MV-4-11 (cell line): ENCODE data around the gene PPIF.

Experiments used
- DNase-seq: peaks from one replicate; lab custom pipeline; 2025; lab: John Stamatoyannopoulos, UW

Gene PPIF

DNA sequence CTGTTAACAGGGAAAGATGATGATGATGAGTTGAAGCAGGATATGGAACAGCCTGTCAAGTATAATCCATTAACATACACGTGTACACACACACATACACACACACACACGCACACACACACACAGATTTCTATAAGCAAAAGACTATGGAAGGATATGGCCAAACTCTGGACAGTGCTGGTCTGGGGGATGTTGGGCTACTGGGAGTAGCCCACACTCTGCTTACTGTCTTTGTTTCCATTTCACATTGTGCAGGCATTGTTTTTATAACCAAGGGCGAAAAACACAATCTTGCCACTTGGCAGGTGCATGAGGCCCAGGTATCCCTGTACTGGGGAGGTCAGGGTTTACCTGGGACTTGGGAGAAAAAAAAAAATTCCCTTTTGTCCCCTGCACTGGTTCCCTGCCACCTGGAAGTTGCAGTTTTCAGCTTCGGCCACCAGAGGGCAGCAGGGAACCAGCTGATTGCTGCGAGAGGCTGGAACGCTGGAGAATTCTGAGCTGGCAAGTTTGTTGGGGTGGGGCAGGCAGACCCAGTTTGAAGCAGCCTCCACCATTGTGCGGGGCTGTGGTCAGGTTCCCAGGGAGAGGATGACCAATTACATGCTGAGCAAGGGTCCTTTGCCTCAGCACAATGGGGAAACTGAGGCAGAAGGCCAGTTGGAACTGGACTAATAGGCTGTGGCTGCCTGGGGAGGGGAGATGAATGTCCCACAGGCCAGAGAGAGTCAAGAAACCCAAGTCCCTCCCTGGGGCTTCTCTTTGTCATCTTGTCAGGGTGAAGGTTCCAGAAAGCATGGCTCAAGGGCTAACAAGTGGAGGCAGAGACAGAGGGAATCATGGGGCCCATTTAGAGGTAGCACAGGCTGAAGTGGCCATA lies 27.3 kb downstream of the PPIF start:
- DNase-seq = peak; percentile 52

DNA sequence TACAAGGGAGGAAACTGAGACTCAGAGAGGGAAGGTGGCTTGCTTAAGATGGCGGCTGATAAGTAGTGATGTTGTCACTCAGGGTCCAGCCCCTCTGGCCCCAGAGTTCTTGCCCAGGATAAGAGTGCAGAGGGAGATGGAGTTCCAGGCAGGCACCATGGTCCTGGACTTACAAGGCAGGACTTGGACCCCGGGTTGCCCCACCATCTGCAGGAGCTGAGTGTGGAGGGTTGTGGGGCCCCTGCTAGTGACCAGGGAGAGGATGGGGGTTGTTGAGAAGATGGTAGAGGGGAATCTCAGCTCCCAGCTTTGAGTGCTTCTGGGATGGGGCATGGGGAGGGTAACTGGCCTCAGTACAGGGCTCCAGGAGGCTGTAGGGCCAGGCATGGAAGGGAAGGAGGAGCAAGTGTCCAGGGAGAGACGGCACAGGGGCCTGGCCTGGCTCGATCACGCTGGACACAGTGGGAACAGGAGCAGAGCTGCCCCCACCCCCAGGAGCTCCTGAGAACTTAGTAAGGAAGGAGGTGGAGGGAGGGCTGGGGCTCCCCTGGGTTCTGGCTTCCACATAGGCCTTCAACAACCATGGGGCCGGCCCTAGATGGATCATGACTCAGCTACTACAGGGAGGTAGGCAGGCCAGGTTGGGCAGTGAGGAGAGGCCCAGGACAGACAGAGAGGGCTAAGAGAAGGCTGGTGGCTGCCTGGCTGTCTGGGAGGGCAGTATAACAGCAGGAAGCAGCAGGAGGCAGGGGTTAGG lies 28.2 kb downstream of the PPIF start:
- DNase-seq = no peak

DNA sequence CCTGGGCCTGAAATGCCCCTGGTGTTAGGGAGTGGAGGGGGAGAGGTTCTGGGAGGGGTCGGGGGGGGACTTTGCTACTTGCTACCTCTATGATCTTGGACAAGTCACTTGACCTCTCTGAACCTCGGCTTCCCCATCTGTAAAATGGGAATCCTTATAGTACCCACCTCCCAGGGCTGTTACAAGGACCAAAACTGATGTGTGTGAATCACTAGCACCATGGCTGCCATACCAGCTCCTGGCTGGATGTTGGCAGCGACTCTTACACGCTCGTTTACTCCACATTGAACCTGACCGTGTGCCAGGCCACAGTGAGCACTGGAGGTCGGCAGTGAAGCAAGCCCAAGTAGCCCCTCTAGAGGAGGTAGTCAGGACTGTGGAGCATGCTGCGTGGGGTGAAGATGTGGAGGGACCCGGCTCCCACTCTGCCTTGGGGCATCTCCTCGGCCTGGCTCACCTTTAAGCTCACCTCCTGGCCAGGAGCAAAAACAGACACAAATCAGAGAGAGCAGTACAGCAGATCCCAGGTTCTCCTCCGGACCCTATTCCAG lies 28.9 kb downstream of the PPIF start:
- DNase-seq = no peak

DNA sequence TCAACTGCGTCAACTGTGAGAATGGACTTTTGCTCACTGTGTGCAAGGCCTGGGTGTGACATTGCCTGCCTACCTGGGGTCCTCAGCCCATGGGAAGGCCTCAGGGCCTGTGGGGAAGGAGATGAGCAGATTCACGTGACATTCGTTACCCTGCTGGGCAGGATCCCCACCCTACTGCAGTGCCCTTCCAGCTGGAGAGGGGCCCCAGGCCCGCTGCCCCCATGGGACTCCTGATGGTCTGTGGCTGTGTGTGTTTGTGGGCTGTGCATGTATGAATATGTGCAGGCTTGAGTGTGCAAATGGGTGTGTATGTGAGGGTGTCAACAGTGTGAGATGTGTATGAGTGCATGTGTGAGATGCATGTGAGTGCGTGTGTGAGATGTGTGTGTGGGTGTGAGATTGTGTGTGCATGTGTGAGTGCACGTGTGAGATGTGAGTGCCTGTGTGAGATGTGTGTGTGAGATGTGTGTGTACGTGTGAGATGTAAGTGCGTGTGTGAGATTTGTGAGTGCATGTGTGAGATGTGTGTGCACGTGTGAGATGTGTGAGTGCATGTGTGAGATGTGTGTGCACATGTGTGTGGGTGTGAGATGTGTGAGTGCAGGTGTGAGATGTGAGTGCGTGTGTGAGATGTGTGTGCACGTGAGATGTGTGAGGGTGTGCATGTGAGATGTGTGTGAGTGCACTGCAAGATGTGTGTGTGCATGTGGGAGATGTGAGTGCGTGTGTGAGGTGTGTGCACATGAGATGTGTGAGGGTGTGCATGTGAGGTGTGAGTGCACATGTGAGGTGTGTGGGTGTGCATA lies 29.7 kb downstream of the PPIF start:
- DNase-seq = no peak

DNA sequence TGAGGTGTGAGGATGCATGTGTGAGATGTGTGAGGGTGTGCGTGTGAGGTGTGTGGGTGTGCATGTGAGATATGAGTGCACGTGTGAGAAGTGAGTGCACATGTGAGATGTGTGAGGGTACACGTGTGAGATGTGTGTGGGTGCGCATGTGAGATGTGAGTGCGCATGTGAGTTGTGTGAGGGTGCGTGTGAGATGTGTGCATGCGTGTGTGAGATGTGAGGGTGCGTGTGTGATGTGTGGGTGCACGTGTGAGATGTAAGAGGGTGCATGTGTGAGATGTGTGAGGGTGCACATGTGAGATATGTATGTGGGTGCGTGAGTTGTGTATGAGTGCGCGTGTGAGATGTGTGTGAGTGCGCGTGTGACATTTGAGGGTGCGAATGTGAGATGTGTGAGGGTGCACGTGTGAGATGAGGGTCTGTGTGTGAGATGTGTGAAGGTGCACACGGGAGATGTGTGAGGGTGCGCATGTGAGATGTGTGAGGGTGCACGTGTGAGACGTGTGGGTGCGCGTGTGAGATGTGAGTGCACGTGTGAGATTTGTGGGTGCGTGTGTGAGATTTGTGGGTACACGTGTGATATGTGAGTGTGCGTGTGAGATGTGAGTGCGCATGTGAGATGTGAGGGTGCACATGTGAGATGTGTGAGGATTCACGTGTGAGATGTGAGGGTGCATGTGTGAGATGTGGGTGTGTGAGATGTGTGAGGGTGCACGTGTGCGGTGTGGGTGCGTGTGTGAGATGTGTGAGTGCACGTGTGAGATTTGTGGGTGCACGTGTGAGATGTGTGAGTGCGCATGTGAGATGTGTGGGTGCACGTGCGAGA lies 30.5 kb downstream of the PPIF start:
- no peak for DNase-seq

DNA sequence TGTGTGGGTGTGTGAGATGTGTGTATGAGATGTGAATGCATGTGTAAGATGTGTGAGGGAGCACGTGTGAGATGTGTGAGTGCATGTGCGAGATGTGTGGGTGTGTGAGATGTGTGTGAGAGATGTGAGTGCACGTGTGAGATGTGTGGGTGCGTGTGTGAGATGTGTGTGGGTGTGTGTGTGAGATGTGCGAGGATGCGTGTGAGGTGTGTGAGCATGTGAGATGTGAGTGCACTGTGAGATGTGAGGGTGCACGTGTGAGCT lies 31.0 kb downstream of the PPIF start:
- no peak for DNase-seq

DNA sequence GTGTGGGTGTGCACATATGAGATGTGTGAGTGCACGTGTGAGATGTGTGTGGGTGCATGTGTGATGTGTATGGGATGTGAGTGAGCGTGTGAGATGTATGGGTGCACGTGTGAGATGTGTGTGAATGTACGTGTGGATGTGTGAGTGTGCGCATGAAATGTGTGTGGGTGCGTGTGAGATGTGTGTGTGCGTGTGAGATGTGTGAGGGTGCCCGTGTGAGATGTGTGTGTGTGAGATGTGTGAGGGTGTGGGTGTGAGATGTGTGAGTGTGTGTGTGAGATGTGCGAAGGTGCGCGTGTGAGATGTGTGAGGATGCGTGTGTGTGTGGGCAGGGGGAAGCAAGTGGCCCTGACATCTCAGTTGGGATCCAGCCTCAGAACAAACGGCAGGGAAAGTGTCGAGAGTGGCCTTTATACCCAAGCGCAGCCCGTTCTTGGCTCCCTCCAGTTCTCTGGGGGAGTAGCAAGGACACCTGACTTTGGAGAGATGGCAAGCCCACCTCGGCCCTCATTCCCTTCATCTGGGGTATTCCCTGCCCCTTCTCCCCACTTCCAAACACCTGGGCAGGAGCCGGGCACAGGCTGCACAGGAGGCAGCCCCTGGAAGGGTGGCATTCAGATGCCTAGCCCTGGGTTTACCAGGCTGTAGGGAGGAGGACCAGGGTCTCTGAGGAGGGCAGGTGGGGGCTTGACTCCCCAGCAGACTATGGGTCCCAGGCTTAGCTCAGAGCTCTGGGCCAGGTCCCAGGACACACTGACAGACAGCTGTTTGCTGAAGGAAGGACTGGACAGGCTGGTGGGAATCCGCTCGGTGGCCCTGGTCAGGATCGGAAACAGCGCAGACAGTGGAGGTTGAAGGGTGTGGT lies 31.6 kb downstream of the PPIF start:
- DNase-seq = no peak

DNA sequence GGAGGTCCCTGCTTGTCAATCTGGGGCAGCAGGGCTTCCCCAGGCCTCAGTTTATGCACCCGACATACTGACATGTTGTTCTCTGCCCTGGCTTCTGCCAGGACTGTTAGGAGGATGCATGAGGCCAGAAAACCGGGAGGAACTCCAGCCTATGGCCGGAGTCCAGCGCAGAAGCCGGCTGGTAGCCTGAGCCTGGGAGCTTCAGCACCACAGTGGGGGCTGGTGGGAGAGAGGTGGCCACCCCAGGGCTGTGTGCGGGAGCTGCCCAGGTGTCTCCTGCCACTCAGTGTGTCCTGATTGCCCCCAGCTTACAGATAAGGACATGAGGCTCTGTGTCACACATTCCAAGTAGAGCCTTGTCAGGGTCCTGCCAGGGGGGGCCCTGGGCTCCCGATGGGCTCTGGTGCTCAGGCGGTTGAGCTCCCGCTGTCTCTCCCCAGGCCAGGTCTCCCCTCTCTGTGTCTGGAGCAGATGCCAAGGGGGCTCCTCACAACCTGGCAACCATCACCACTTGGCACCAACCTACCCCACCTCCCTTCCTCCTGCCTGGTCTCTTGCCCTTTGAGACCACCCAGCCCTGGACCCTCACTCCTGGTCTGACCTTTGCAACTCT lies 32.3 kb downstream of the PPIF start:
- DNase-seq = no peak

DNA sequence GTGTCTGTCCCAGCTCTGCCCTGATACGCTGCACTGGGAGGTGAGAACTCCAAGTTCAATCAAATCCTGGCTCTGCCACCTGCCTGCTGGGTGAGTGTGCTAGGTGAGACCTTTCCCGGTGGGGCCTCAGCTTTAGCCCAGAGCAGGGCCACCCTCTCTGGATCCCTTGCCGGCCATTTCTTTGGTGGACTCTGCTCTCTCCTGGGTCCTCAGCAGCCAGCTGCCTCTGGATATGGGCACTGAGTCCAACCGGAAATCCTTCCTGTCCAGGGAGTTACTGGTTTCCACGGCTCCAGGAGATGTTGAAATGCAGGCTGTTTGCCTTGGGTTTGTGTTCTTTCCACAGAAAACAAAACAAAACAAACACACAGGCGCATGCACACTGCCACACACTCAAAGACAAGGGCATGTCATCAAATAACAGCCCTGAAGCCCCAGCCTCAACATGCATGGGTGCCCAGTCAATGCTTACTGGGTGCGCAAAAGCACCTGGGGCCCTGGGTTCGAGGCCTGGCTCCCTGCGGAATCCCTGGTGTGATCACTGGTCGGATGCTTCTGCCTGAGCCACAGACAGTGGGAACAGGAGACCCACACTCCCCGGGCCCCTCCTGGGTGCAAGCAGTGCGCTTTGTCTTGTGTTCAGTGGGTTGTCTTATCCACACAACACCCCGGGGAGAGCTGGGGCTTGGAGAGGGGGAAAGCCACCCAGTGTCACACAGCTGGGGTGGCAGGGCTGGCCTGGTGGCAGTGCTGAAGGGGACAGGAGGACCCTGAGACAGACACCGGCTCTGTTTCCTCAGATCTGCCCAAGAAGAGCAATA lies 33.1 kb downstream of the PPIF start:
- no peak for DNase-seq

DNA sequence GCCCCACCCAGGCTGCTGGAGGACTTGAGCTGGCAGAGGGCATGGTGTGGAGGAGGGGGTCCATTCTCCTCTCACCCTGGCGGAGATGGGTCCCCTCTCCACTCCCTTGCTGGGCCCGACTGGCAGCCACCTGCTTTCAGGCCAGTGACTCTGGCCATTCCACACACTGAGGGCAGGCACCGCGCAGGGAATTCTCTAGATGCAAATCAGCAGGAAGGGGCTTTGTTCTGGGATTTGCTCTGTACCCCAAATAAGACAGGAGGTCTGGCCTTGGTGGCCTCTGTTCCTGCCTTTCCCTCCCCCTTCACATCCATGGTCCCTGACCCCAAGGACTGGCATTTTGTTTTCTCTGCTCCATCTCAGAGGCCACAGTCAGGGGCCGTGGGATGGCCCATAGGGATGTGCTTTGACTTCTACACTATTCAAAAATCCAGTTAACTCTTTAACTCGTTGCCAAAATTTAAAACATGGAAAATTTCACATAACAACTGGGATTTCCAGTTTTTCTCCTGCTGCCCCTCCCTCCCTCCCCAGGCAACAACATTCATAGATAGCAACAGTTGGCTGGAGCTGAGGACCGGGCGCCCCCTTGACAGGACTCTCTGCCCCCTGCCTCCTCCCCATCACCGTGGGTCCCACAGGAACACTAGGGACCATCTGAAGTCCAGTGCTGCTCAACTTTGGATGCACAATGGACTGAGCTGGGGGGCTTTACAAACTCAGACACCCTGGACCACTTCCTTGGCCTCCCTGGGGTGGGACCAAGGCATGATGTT lies 33.9 kb downstream of the PPIF start:
- no peak for DNase-seq

DNA sequence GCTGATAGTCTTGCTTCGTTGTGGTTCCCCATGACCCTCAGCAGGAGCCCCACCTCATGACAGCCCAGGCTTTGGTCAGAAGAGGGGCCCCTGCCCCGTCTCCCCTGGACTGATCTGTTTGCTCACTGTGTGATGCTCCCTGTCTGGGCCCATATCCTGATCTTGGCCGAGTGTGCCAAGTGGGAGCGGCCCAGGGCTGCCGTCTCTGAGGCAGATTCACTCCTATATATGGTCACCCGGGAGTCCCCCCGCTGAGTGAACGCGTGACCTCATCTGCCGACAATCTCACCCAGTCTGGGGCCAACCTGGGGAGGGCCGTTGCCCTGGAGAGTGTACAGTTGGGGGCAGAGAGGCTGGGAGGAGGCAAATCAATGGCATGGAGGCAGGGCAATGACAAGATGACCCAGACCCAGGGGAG lies 34.5 kb downstream of the PPIF start:
- no peak for DNase-seq

DNA sequence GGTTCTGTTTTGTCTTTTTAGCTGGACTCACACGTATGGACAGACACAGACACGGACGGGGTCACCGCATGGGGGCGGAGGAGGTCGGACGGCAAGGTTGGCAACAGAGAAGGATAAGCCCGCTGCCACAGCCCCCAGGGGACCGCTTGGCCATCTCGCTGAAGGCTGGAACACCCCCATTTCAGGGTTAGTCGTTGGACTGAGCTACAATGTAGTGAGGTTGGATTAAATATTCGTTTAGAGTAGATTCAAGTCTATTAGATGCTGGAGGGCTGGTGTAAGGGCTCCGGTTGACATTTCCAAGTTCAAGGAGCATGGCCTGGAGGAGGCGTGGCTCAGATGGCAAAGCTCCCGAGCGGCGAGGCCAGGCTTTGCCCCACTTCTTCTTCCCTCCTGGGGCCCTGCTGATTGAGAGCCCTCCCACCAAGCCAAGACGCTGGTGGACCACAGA lies 35.2 kb downstream of the PPIF start:
- no peak for DNase-seq

DNA sequence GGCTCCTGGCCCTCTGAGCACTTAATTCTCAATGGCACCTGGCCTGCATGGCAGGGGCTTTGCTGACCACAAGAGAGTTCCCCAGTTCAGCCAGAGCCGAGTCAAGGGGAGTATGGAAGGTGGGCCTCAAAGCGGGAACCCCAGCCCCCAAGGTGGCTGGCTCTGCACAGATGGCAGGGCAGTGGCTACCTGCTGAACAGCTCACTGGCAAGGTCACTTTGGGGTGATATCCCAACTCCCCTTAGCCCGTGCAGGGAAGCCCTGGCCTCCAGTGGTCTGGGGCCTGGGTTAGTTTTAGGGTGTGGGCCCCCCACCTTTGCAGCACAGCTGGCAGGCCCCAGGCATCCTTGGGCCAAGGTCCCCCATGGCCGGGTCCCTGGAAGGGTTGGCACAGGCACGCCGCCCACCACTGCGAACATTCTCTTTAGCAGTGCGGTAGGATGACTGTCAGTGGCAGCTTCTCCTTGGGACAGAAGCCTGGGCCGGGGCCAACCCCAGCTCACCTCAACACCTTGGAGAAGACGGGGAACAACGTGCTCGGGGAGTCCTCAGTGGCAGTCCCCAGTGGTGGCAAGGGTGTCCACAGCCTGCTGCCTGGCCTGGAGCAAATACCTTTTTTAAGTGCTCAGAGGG lies 36.8 kb downstream of the PPIF start:
- no peak for DNase-seq

DNA sequence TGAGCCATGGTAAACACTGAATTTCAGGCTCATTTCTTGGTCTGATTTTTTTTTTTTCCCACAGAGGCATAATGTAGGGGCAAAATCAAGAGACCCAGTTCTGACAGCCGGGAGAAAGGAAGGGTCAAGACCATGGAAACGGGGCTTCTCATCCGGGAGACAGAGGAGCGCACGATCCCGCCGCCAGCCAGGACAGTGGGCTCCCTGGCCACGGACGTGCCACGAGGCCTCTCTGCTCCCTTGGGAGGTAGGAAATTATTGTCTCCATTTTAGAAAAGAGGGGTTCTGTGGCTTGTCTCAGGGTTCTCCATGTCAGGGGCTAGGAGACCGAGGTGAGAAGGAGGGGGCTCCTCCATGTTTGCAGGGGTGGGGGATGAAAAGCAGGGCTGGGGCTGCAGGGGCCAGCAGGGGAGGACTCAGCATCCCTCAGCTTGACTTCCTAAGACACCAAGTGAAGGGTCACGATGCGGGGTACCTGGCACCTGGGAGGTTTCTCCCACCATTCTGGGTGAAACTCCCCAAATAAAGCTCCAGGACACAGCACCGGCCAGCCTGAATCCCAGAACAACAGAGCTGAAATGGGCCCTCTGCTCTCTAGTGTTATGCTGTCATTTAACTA lies 37.6 kb downstream of the PPIF start:
- DNase-seq = no peak

DNA sequence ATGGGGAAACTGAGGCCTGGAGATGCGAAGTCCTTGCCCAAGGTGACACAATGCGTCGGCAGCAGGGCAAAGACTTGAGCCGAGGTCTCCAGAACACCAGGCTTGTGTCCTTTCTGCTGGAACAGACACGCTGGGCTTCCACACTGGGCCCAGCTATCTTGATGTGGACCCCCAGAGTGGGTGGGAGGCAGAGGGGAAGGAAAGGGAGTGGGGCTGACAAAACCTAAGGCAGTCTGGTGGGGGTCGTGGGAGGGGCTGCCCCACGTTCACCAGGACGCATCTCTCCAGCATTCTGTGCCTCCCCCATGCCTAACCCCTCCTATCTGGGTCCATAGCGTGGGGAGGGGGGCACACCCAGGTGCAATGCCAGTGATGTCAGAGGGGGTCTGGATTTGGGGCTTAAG lies 38.1 kb downstream of the PPIF start:
- DNase-seq = no peak

DNA sequence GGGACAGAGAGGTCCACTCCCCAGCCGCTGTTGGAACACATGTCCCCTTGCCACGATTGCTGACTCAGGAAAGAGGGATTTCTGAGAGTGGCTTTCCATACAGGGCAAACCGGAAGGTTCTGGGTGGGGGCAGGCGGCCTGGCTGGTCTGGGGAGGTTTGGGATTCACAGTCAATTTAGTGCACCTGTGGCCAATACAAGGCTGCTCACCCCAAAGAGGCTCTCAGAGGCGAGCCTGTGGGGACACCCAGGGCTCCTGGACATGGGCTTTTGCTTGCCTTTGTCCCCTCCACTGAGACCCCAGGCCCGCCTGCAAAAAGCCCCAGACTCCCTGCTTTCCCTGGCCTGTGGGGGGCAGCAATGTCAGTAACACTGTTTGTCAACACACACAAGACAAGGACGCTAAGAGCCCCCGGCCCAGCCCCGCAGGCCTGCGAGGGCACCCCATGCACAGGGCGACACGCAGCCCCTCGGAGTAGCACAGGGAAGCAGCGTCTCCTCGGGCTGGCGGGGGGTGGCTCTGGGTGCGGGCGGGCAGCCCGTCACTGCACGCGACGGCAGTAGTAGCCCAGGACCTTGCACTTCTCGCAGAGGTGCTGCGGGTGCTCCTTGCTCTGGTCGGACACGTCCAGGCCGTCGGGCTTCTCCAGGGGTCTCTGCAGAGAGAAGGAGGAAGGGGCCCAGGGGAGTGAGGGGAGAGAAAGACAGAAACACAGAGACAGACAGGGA lies 38.7 kb downstream of the PPIF start:
- DNase-seq = no peak
